Tibial nerve (tissue), 4 donors: ENCODE data around the gene ILF3. TPM values are rescaled to one million over a fixed set of nuclear protein-coding genes. Genes with fewer than 3 reads are reported as not detected.

Source experiments
- DNase-seq, 2 donors: peaks; one replicate each; pipeline ENCODE4 v3.0.0-alpha.2; 2019; ENCODE audit warnings: low spot score in 2 of 2
- H3K27ac ChIP-seq, 4 donors: fragments of 200-600 bp; sonication (generic) in 3 of 4; one replicate each; pipeline ENCODE4 v1.5.1; 2017 to 2019; ENCODE audit warnings: mild to moderate bottlenecking in 1 of 4
- H3K27me3 ChIP-seq, 2 donors: fragments of 200-600 bp; sonication (generic) in 1 of 2; one replicate each; pipeline versions ENCODE4 v1.5.1 to v1.6.0; 2017 to 2019
- H3K36me3 ChIP-seq, 3 donors: fragments of 200-600 bp; sonication (generic); one replicate each; pipeline ENCODE4 v1.5.1; 2018 to 2019
- H3K4me1 ChIP-seq, 4 donors: fragments of 200-600 bp; sonication (generic) in 3 of 4; one replicate each; pipeline ENCODE4 v1.5.1; 2017 to 2019
- H3K4me3 ChIP-seq, 4 donors: fragments of 200-600 bp; sonication (generic) in 3 of 4; one replicate each; pipeline ENCODE4 v1.5.1; 2017 to 2019; ENCODE audit warnings: mild to moderate bottlenecking in 1 of 4, moderate library complexity in 1 of 4
- H3K9me3 ChIP-seq, 4 donors: fragments of 200-600 bp; sonication (generic) in 3 of 4; one replicate each; pipeline ENCODE4 v1.5.1; 2017 to 2019
- CTCF ChIP-seq, 5 experiments: fragments of 200-600 bp in 3 of 5; fragments of 450-650 bp in 2 of 5; sonication (generic) in 3 of 5; IDR thresholded peaks; one replicate each; pipeline ENCODE4 v1.5.1; 2016 to 2019; ENCODE audit warnings: antibody characterized with exemption in 5 of 5, mild to moderate bottlenecking in 3 of 5, moderate library complexity in 2 of 5
- EP300 ChIP-seq, 2 donors: sonication (generic); formaldehyde crosslinking; IDR thresholded peaks; one replicate each; pipeline ENCODE4 v1.6.1; 2017; ENCODE audit warnings: antibody characterized with exemption in 2 of 2, mild to moderate bottlenecking in 1 of 2
- POLR2A ChIP-seq, 2 donors: fragments of 450-650 bp; IDR thresholded peaks; one replicate each; pipeline ENCODE4 v1.6.1; 2017; ENCODE audit warnings: antibody characterized with exemption in 2 of 2, mild to moderate bottlenecking in 2 of 2, moderate library complexity in 2 of 2
- WGBS, 2 donors: methylation state at CpG; one replicate each; pipeline ENCODE4 v1.1.5; 2018; 5-methylcytosine and 5-hydroxymethylcytosine counted together
- total RNA-seq, 4 donors: library from RNA; depleted of rRNA; stranded (reverse); fragments of >200 nt; gene quantifications; one replicate each; pipeline ENCODE4 v1.1.0, GENCODE V29; 2016

The ILF3 gene
- total RNA-seq: 100 to 1,000 TPM; 109 to 166 (median 127) TPM

- peaks cover 0 to 17% (median 0%) of the 10 kb centered on the region in 3 donors for H3K36me3 ChIP-seq
- peaks cover 0 to 55% (median 23%) of the 10 kb centered on the region in 4 donors for H3K4me1 ChIP-seq
- H3K27ac ChIP-seq: peak within 1 kb of the TSS; percentile 92 to 100 (median 96)
- peak; percentile 100 for DNase-seq
- TF ChIP-seq POLR2A (IDR thresholded peaks at IDR 0.05) (peak; percentile 97 to 98), EP300 (IDR thresholded peaks at IDR 0.05) (peak; percentile 100), CTCF (IDR thresholded peaks at IDR 0.05) (peak in 2 of 5 experiments; percentile 51 to 65)
- H3K9me3 ChIP-seq: no peaks in the 10 kb centered on the region
- H3K27me3 ChIP-seq: no peaks in the 10 kb centered on the region
- H3K4me3 ChIP-seq: peak within 1 kb of the TSS; percentile 84 to 100 (median 92)
- 0 to 1% methylated on average over 39 to 56 of the region's 91 CpGs for WGBS, 2 donors
Measured at GRCh38 chr19:10653732-10654609, at the start of gene ILF3. Gene ILF3 (plus strand): TSS chr19:10654346. CDS start chr19:10670606, 16,260 bp downstream.

GRCh38 chr19:10604460-10604980, 49.6 kb upstream of the ILF3 start:
- H3K36me3 ChIP-seq: peaks cover 0 to 5% (median 0%) of the 10 kb centered on the region in 3 donors
- 75 to 84% methylated on average over 8 to 9 of the region's 9 CpGs for WGBS, 2 donors
- peak overlapping the region in 2 of 4 donors; percentile 98 to 100 for H3K4me3 ChIP-seq
- H3K27ac ChIP-seq: peak overlapping the region; percentile 99 to 100 (median 99)
- no peaks in the 10 kb centered on the region for H3K9me3 ChIP-seq
- no peak for DNase-seq
- peaks cover 0 to 29% (median 12%) of the 10 kb centered on the region in 4 donors for H3K4me1 ChIP-seq
- TF ChIP-seq CTCF (IDR thresholded peaks at IDR 0.05) (no peak), EP300 (IDR thresholded peaks at IDR 0.05) (peak in 1 of 2 donors; percentile 1)
- H3K27me3 ChIP-seq: no peaks in the 10 kb centered on the region

- H3K4me3 ChIP-seq: no peak overlapping the region
- H3K4me1 ChIP-seq: peaks cover 0 to 62% (median 34%) of the 10 kb centered on the region in 4 donors
- H3K27ac ChIP-seq: peak overlapping the region; percentile 65 to 93 (median 80)
- TF ChIP-seq POLR2A (IDR thresholded peaks at IDR 0.05): no peak
- TF ChIP-seq CTCF (IDR thresholded peaks at IDR 0.05): no peak
- TF ChIP-seq EP300 (IDR thresholded peaks at IDR 0.05): no peak
- DNase-seq: no peak
- H3K36me3 ChIP-seq: no peaks in the 10 kb centered on the region
- H3K27me3 ChIP-seq: no peaks in the 10 kb centered on the region
- WGBS, 2 donors: 63 to 69% methylated on average over 5 of the region's 5 CpGs
- H3K9me3 ChIP-seq: no peaks in the 10 kb centered on the region
Measured at GRCh38 chr19:10611907-10612306, 42.2 kb upstream of the ILF3 start.

- peak; percentile 36 to 65 for DNase-seq
- no peaks in the 10 kb centered on the region for H3K9me3 ChIP-seq
- H3K36me3 ChIP-seq: no peaks in the 10 kb centered on the region
- TF ChIP-seq CTCF (IDR thresholded peaks at IDR 0.05) (no peak), POLR2A (IDR thresholded peaks at IDR 0.05) (peak in 1 of 2 donors; percentile 38), EP300 (IDR thresholded peaks at IDR 0.05) (peak in 1 of 2 donors; percentile 88)
- 20 to 24% methylated on average over 15 of the region's 15 CpGs for WGBS, 2 donors
- peak overlapping the region; percentile 65 to 93 (median 80) for H3K27ac ChIP-seq
- peaks cover 0 to 69% (median 39%) of the 10 kb centered on the region in 4 donors for H3K4me1 ChIP-seq
- peak overlapping the region in 1 of 4 donors; percentile 10 for H3K4me3 ChIP-seq
- no peaks in the 10 kb centered on the region for H3K27me3 ChIP-seq
Measured at GRCh38 chr19:10612499-10613119, 41.5 kb upstream of the ILF3 start.
